Stimulated activated effector memory CD8-positive, alpha-beta T cell treated with anti-CD3 and anti-CD28 coated beads, Interleukin-12 subunit alpha, Interleukin-12 subunit beta, amount 100 ng/mL, for 72 hours (primary cell): ENCODE results near the gene SEMA4D.

Experiments used
- ATAC-seq: fragments of 150-1000 bp; cut with Tn5 transposase; 2 replicates; pipeline ENCODE4 v1.10.0; 2021
- DNase-seq, 2 donors: peaks; one replicate each; pipeline ENCODE4 v3.0.0; 2021 to 2022; ENCODE audit warnings: low spot score in 2 of 2
- H3K27ac Mint-ChIP-seq: one replicate; pipeline ENCODE4 v1.8.0; 2022; ENCODE audit warnings: mild to moderate bottlenecking, mixed read lengths
- H3K36me3 Mint-ChIP-seq: one replicate; pipeline ENCODE4 v1.8.0; 2022; ENCODE audit warnings: mild to moderate bottlenecking, mixed read lengths
- H3K4me1 Mint-ChIP-seq: one replicate; pipeline ENCODE4 v1.8.0; 2022; ENCODE audit warnings: mixed read lengths
- H3K4me3 Mint-ChIP-seq: one replicate; pipeline ENCODE4 v1.8.0; 2022; ENCODE audit warnings: mild to moderate bottlenecking, mixed read lengths
- H3K9me3 Mint-ChIP-seq: one replicate; pipeline ENCODE4 v1.8.0; 2022; ENCODE audit warnings: mixed read lengths

The SEMA4D gene

DNA sequence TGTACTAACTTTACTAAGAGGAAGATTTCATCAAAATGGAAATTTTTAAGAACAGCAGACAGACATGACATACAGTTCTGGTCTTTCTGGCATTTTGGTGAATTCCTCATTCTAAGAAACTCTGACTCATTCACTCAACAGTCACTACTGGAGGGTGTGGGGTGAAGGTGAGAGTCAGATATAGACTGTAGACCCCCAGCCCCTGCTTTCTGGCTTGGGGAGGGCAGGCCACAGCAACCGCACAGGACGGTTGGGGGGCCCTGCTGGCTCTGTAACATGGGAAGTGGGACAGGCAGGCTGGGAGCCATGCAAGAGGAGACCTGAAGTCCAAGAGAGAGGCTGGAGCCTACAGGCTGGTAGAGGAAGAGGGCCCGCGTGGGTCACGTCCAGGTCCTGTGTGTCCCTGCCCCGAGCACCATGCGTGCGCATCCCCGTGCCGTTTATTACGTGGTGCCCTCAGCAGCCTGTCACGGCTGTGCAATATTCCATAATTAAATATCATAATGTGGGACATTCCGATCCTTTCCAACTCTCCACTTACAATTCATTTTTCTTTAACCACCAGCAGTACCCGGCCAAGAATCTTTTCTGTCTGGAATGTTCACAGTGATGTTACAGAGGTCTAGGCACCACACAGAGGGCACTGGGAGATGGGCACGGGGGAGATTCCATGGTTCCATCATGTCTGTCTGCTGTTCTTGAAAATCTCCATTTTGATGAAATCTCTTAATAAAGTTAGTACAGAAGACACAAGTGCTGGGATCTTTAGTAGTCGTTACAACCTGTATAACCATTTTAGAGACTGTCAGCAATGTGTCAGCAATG, 75.5 kb downstream of the SEMA4D start:
- peaks cover 2% of the 10 kb centered on the region for H3K9me3 Mint-ChIP-seq
- ATAC-seq (peak; percentile 78), DNase-seq (peak; percentile 69 to 92)
- H3K4me1 Mint-ChIP-seq: peaks cover 100% of the 10 kb centered on the region
- peak overlapping the region; percentile 71 for H3K4me3 Mint-ChIP-seq
- H3K27ac Mint-ChIP-seq: peak overlapping the region; percentile 99
- peaks cover 93% of the 10 kb centered on the region for H3K36me3 Mint-ChIP-seq

GRCh38 chr9:89421595-89421994, 76.3 kb downstream of the SEMA4D start:
- H3K27ac Mint-ChIP-seq: peak overlapping the region; percentile 99
- H3K36me3 Mint-ChIP-seq: peaks cover 93% of the 10 kb centered on the region
- peak overlapping the region; percentile 71 for H3K4me3 Mint-ChIP-seq

DNA sequence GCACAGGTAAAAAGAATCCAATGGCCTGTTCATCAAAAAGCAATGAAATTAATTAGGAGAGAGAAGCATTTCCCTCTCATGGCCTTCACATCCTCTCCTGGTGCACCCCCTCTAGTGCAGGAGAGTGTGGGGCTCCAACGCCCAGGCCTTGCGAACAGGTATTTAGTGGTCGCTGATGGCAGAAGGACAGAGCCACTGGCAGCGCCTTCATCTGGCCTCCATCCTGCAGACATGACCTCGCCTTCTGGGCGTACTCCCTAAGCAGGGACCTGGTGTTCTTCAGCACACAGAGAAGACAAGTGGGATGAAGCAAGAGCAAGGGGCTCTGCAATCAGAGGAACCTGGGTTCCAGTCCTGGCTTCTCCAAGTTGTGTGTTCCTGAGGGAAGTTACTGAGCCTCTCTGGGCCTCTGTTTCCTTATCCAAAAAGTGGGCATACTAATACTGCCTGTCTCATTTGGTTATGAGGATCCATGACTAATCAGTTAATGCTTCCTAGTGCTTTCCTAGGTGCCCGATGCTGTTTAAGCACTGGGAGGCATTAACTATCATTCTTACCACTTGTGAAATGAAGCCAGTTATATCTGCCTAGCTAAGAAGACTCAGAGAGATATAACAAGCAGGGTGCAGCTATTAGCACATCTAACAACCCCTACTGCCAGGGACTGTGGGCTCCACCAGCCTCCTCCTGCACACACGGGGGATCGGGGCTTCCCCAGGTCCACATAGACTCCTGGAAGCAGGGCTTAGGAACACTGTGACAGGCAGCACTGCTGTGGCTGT, 77.3 kb downstream of the SEMA4D start:
- ATAC-seq (no peak), DNase-seq (no peak)
- H3K4me1 Mint-ChIP-seq: peaks cover 98% of the 10 kb centered on the region
- peaks cover 2% of the 10 kb centered on the region for H3K9me3 Mint-ChIP-seq
- H3K27ac Mint-ChIP-seq: peak overlapping the region; percentile 99
- H3K4me3 Mint-ChIP-seq: peak overlapping the region; percentile 71
- peaks cover 95% of the 10 kb centered on the region for H3K36me3 Mint-ChIP-seq

More at GRCh38 chr9:89421595-89421994, 76.3 kb downstream of the SEMA4D start:
- no peak for ATAC-seq
- peaks cover 99% of the 10 kb centered on the region for H3K4me1 Mint-ChIP-seq
- no peak for DNase-seq
- H3K9me3 Mint-ChIP-seq: peaks cover 2% of the 10 kb centered on the region

GRCh38 chr9:89419978-89420394, 77.9 kb downstream of the SEMA4D start:
- peaks cover 99% of the 10 kb centered on the region for H3K36me3 Mint-ChIP-seq
- peak overlapping the region; percentile 99 for H3K27ac Mint-ChIP-seq
- DNase-seq (peak in 1 of 2 donors; percentile 78), ATAC-seq (peak; percentile 55)
- H3K9me3 Mint-ChIP-seq: peaks cover 2% of the 10 kb centered on the region
- peaks cover 98% of the 10 kb centered on the region for H3K4me1 Mint-ChIP-seq
- H3K4me3 Mint-ChIP-seq: peak overlapping the region; percentile 71

GRCh38 chr9:89418882-89419640, 78.9 kb downstream of the SEMA4D start:
- peak; percentile 66 for ATAC-seq
- H3K9me3 Mint-ChIP-seq: peaks cover 2% of the 10 kb centered on the region
- peak overlapping the region; percentile 71 for H3K4me3 Mint-ChIP-seq
- H3K36me3 Mint-ChIP-seq: peaks cover 99% of the 10 kb centered on the region
- peak overlapping the region; percentile 99 for H3K27ac Mint-ChIP-seq
- peak; percentile 50 to 83 for DNase-seq
- H3K4me1 Mint-ChIP-seq: peaks cover 98% of the 10 kb centered on the region

DNA sequence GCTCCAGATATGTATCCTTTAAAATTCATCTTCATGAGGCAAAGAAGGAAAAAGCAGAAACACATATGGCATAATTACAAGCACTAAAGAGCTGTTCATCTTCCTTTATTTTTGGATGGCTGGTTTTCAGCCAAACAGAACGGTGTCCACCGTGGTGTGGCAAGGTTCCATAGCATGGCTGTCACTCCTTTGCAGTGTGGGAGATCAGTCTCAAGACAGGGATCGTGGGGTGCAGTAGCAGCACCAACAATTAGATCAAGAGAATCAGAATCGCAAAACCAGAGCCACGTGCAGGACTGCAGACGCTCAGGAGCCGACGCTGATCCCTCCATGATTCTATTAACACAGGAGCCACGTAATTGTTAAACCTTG, 79.5 kb downstream of the SEMA4D start:
- DNase-seq (no peak), ATAC-seq (no peak)
- Mint-ChIP-seq H3K9me3 (peaks cover 2% of the 10 kb centered on the region), H3K4me3 (peak overlapping the region; percentile 71), H3K4me1 (peaks cover 97% of the 10 kb centered on the region), H3K36me3 (peaks cover 99% of the 10 kb centered on the region), H3K27ac (peak overlapping the region; percentile 99)

DNA sequence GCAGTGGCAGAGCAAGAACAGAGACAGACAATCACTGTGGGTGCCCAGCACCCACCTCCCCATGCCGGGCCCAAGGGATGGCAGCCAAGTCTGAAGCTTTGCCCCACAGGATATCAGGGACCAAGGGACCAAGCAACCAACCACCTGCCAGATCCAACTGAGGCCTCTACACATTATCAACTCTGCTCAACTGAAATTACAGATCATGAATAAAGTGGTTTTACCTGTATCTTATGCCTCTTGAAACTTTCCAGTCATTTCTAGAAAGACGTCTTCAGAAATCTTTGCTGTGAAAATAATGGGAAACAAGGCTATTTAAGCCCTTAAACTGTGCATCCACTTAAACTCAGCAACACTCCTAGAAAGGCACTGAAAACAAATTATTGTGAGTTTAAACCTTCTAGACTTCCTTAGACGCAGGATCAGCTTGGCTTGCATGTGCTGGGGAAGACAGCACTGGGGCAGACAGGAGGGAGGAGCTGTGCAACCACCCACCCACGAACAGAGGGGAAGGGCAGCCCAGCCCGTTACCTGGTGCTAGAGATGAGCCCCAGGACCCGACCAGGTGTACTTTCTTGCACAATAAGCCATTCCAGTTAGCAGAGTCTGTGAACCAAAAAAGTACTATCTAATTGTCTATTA, 80.0 kb downstream of the SEMA4D start:
- H3K36me3 Mint-ChIP-seq: peaks cover 99% of the 10 kb centered on the region
- ATAC-seq: no peak

DNA sequence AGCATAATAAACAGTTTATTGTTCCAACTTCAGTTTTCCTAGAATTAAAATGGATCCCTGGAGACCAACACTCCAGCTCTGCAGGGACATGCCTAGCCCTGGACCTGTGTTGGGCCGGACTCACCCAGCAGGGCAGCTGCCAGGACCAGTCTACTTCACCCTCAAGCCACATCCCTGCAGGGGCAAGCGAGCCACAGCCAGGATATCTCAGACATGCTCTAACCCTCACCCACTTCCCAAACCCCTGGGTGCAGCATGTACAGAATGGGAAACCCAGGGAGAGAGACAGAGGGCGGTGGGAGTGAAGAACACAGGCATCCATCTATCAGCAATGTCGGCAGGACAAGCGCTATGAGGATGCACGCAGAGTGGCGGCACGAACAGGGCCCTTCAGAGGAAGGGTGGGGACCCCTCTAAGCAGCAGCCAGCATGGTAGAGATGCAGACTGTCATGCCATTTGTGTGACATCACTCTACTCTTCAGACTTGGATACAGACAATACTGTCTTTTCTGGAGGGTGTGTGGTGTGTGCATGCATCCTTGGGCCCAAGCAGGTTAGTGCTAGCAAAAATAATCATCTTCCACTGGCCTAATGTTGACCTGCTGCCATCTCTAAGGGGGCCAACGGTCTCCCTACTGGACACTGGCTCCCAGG, 83.1 kb downstream of the SEMA4D start:
- DNase-seq (no peak), ATAC-seq (no peak)
- no peak overlapping the region for H3K4me3 Mint-ChIP-seq
- H3K9me3 Mint-ChIP-seq: peaks cover 5% of the 10 kb centered on the region
- H3K27ac Mint-ChIP-seq: peak overlapping the region; percentile 32
- H3K36me3 Mint-ChIP-seq: peaks cover 100% of the 10 kb centered on the region
- peaks cover 94% of the 10 kb centered on the region for H3K4me1 Mint-ChIP-seq

More for the DNA sequence above, 80.0 kb downstream of the SEMA4D start:
- DNase-seq: no peak
- H3K27ac Mint-ChIP-seq: peak overlapping the region; percentile 99
- peaks cover 2% of the 10 kb centered on the region for H3K9me3 Mint-ChIP-seq
- H3K4me1 Mint-ChIP-seq: peaks cover 95% of the 10 kb centered on the region
- H3K4me3 Mint-ChIP-seq: peak overlapping the region; percentile 71

DNA sequence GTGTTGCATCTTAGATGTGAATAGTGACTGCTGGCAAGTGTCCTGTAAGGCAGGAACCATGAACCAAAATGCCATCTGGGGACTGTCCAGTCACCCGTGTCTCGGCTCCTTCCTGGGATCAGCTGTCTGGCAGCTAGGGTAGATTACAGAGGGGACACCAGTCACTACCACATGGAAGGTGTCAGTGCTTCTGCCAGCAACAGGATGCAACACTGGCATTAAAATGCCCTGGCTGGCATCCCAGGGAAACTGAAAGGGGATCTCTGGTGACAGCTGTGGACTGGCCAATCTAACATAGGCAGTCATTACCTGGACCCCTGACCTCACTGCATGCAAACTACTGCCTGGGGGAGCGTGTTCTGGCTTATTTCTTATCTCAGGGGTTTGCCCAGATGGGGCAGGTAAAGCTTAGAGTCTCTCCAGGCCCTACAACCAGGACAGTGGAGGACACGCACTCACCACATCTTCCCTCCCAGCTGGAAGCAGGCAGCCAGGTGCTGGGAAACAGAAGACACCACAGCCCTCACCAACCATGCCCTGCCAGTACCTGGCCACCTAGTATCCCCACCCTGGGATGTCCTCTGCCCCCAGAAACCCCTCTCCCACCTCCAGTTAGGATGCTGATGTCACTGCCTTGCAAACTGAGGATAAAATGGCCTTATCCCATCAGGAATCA, 83.8 kb downstream of the SEMA4D start:
- H3K4me3 Mint-ChIP-seq: no peak overlapping the region
- peak overlapping the region; percentile 32 for H3K27ac Mint-ChIP-seq
- H3K9me3 Mint-ChIP-seq: peaks cover 5% of the 10 kb centered on the region
- no peak for DNase-seq
- ATAC-seq: no peak
- peaks cover 94% of the 10 kb centered on the region for H3K4me1 Mint-ChIP-seq
- H3K36me3 Mint-ChIP-seq: peaks cover 100% of the 10 kb centered on the region

DNA sequence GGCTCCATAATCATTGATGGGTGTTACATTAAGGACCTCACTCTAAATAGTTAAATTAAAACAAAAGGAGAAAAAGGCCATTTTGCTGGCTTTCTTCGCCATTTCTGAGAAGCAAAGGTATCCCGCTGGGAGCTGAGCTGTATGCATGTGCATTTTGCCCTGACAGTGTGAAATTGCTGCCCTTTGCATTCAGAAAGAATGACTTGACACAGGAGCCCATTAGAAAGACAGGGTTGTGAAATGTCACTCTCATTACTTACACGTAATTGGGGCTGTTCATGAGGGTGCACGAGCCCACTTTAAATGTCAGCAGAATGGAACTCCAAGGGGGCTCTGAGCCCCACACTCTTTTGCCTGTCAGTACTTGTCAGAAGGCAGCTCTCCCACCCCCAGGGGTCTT, 85.0 kb downstream of the SEMA4D start:
- Mint-ChIP-seq H3K36me3 (peaks cover 100% of the 10 kb centered on the region), H3K9me3 (peaks cover 5% of the 10 kb centered on the region), H3K4me3 (no peak overlapping the region), H3K4me1 (peaks cover 94% of the 10 kb centered on the region), H3K27ac (peak overlapping the region; percentile 95)
- DNase-seq (no peak), ATAC-seq (no peak)

DNA sequence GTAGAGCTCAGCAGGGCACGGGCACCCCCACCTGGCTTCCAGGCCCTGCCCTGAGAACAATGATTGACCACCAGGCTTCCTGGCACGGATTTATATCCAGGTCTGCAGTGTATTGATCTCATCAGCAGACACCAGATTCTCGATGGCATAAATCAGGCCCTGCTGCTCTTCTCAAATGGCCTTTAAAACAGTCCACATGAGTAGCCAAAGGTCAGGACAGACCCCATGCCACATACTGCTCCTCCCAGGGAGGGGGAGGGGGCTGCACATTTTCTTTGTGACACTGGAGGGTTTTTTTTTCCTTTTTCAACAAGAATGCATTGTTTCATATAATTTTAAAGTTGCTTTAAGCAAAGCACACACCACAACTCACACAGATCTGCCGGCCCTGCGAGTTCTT, 85.4 kb downstream of the SEMA4D start:
- no peak overlapping the region for H3K4me3 Mint-ChIP-seq
- H3K4me1 Mint-ChIP-seq: peaks cover 94% of the 10 kb centered on the region
- peaks cover 100% of the 10 kb centered on the region for H3K36me3 Mint-ChIP-seq
- DNase-seq (no peak), ATAC-seq (no peak)
- peak overlapping the region; percentile 95 for H3K27ac Mint-ChIP-seq
- H3K9me3 Mint-ChIP-seq: peaks cover 7% of the 10 kb centered on the region

DNA sequence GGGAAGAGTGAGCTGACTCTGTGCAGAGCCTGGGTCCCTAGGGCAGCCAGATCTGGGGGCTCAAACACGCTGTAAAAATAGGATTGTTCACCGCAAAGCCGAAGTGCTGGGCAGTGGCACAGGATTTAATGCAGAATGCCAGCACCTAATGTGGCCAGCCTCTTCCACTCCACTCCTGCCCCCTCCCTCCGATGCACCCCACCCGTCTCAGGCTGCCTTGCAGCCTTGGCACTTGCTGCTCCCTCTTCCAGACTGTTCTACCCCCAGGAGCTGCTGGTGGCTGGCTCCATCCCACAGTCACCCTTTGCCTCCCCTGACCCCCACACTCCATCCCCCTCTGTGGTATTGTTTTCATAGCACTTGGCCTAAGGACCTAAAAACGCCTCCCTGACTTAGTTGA, 86.2 kb downstream of the SEMA4D start:
- H3K36me3 Mint-ChIP-seq: peaks cover 100% of the 10 kb centered on the region

DNA sequence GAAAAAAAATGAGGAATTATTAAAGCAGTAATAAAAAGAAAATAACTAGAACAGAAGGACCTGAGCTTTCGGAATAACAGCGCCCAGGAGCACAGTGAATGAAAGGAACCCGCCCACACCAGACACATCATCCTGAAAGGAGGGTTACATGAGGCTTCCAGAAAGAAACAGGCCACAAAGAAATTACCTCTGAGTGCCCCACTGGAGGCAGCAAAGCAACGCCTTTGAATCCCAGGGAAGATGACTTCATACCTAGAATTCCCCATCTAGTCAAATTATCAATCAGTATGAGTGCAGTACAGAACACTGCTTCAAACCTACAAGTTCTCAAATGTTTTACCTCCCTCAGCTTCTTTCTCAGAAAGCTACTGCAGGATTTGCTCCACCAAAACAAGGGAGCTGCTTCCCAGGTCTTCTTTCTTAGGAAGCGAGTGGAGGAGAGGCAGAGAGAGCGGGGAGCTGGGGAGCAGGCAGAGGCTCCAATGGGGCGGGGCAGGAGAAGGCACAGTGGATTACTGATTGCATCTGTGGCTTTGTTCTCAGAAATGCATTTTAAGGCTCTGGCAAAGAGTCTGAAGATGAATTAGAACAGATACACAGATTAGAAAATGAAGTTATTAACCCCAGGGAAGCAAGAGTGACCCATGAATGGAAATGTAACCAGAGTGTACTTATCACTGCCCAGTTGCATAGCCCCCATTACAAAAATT, 87.1 kb downstream of the SEMA4D start:
- DNase-seq (peak in 1 of 2 donors; percentile 76), ATAC-seq (peak; percentile 88)
- peak overlapping the region; percentile 63 for H3K4me3 Mint-ChIP-seq
- peaks cover 95% of the 10 kb centered on the region for H3K4me1 Mint-ChIP-seq
- peaks cover 6% of the 10 kb centered on the region for H3K9me3 Mint-ChIP-seq
- peak overlapping the region; percentile 95 for H3K27ac Mint-ChIP-seq
- peaks cover 100% of the 10 kb centered on the region for H3K36me3 Mint-ChIP-seq

More for the DNA sequence above, 86.2 kb downstream of the SEMA4D start:
- Mint-ChIP-seq H3K4me3 (peak overlapping the region; percentile 63), H3K9me3 (peaks cover 6% of the 10 kb centered on the region), H3K27ac (peak overlapping the region; percentile 95), H3K4me1 (peaks cover 95% of the 10 kb centered on the region)
- DNase-seq (no peak), ATAC-seq (no peak)
